Body of pancreas (tissue), 4 donors: ENCODE measurements around the gene MCF2L2.

Experiments
- POLR2A ChIP-seq, 3 donors: fragments of 450-650 bp; IDR thresholded peaks; one replicate each; pipeline ENCODE4 v1.6.1; 2016; ENCODE audit warnings: antibody characterized with exemption in 3 of 3, mild to moderate bottlenecking in 2 of 3
- TF ChIP-seq, protein P1 (sequence below), 7 experiments: fragments of 450-650 bp in 4 of 7; fragments of 200-600 bp in 3 of 7; sonication (generic) in 3 of 7; IDR thresholded peaks; one replicate each; pipeline ENCODE4 v1.5.1; 2016 to 2019; ENCODE audit warnings: antibody characterized with exemption in 7 of 7

DNA sequence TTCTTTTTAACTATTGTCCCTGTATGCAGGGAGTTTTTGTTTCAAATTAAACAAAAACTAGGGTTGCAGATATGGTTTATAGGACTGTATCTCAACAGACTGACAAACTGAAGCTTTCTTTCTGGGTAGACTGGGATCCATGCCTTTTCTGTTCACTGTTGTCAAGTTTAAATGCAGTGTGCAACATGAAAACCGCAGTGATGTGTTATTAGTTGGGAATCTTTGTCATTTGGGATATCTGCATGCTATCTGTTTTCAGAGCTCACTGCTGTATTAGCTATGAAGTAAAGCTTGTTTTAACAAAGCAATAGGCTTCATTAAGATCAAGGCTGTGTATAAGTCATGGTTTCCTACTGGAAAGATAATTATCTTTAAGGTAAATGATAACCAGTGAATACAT, 21.4 kb upstream of the MCF2L2 start:
- TF ChIP-seq, protein P1, sequence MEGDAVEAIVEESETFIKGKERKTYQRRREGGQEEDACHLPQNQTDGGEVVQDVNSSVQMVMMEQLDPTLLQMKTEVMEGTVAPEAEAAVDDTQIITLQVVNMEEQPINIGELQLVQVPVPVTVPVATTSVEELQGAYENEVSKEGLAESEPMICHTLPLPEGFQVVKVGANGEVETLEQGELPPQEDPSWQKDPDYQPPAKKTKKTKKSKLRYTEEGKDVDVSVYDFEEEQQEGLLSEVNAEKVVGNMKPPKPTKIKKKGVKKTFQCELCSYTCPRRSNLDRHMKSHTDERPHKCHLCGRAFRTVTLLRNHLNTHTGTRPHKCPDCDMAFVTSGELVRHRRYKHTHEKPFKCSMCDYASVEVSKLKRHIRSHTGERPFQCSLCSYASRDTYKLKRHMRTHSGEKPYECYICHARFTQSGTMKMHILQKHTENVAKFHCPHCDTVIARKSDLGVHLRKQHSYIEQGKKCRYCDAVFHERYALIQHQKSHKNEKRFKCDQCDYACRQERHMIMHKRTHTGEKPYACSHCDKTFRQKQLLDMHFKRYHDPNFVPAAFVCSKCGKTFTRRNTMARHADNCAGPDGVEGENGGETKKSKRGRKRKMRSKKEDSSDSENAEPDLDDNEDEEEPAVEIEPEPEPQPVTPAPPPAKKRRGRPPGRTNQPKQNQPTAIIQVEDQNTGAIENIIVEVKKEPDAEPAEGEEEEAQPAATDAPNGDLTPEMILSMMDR (IDR thresholded peaks at IDR 0.05): no peak
- no peak for TF ChIP-seq POLR2A (IDR thresholded peaks at IDR 0.05)
